ENCODE results near the gene PRDM16.
"Not testable (repeated sequence)": the region's sequence is repeated elsewhere in the genome, so short reads cannot be mapped to it uniquely, and the experiment has no call there.

Gene PRDM16

DNA sequence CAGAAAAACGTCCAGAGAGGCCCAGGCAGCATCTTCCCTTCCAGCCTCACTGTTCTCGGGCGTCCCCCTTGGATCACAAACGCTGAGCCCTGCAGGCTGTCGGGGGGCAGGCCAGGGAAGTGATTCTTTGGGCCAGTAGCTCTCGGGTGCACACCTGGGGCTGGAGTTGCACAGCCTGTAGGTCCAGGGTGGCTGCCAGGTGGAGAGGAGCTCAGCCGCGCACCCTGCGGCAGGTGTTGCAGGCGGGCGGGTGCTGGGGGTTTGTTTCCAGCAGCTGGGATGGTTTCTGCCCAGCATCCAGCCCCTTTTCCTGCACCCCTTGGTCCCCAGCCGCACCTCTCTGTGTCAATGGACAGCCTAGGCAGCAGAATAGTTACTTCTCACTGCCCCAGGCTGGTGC lies 15.7 kb downstream of the PRDM16 start:
- no peak for DNase-seq

- no peak for DNase-seq
These were observed 16.7 kb downstream of the PRDM16 start for GRCh38 chr1:3085721-3086120.

DNA sequence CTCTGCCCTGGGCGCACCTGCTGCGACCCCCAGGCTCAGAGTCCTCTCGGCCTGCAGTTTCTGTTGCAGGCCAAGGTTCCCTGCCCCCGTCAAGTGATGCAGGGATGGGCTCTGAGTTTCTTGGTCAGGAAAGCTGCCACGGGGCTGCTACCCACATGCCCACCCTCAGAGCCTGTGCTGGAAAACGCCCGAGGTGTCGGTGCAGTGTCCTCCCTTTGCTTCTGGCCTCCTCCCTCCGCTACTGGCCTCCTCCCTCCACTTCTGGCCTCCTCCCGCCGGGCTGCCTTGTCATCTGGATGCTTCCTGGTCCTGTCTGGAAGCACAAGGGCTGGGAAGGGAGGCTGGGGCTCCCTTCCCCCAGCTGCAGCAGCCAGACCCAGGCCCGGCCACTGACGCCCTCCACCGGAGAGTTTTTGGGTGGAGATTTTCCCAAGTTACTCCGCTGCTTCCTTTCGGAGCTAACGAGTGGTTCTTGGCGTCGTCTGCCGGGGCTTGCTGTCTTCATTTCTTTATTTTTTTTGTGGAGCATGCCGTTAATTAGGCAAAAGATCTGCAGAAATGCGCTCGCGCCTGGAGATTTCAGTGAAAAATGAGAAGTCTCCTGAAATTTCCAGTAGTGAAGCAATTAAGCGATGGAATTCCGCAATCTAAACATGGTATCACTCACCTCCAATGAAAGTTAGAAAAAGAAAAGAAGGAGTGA lies 17.4 kb downstream of the PRDM16 start:
- no peak for DNase-seq

- DNase-seq: no peak
These were observed 18.0 kb downstream of the PRDM16 start for GRCh38 chr1:3087049-3087448.

DNA sequence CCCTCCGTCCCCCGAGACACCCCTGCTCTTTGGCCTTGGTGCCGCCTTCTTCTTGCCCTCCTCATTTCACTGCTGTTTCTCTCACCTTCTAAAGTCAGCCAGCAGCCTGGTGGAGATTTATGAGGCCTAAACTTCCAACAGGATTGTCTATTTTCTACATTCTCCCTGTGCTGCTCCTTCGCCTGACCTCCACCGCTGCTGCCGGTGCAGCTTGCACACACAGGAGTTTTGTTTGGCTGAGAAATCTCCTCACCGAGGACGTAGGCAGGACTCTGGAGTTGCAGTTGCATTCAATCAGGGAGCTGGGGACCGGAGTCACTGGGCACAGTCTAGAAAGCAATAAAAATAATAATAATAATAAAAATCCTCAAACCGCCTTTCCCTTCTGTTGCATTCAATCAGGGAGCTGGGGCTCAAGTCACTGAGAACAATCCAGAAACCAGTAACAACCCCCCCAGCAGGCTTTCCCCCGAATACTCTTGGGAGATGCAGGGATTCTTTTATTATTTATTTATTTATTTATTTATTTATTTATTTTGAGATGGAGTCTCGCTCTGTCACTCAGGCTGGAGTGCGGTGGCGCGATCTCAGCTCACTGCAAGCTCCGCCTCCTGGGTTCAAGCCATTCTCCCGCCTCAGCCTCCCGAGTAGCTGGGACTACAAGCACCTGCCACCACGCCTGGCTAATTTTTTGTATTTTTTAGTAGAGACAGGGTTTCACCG lies 19.1 kb downstream of the PRDM16 start:
- not testable (repeated sequence) for DNase-seq

GRCh38 chr1:3089490-3089889 lies 20.5 kb downstream of the PRDM16 start:
- DNase-seq: no peak

- DNase-seq: no peak
These were observed 22.3 kb downstream of the PRDM16 start for GRCh38 chr1:3091334-3091733.

DNA sequence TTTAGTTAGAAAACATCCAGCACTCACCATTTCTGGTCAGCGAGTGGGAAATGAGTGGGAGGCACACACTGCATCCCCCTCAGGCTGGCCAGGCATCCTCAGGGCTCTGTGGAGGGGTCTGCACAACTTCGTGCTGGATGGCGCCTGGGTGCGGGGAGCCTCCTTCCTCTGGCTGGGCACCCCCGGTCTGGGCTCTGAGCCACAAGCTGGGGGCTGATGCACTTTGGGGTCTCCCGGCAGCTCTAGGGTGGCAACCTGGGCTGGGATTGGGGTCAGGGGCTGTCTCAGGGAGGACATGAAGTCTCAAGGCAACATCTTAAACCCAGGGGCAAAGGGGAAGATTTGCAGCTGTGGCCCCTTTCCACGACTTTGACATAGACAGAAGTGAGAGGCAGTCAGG lies 23.5 kb downstream of the PRDM16 start:
- DNase-seq: no peak

- DNase-seq: no peak
These were observed 25.1 kb downstream of the PRDM16 start for GRCh38 chr1:3093898-3094626.

- no peak for DNase-seq
These were observed 26.1 kb downstream of the PRDM16 start for GRCh38 chr1:3094863-3095780.

GRCh38 chr1:3096345-3096744 lies 27.3 kb downstream of the PRDM16 start:
- no peak for DNase-seq

- no peak for DNase-seq
These were observed 28.2 kb downstream of the PRDM16 start for GRCh38 chr1:3097231-3097630.

GRCh38 chr1:3097861-3098260 lies 28.9 kb downstream of the PRDM16 start:
- no peak for DNase-seq

DNA sequence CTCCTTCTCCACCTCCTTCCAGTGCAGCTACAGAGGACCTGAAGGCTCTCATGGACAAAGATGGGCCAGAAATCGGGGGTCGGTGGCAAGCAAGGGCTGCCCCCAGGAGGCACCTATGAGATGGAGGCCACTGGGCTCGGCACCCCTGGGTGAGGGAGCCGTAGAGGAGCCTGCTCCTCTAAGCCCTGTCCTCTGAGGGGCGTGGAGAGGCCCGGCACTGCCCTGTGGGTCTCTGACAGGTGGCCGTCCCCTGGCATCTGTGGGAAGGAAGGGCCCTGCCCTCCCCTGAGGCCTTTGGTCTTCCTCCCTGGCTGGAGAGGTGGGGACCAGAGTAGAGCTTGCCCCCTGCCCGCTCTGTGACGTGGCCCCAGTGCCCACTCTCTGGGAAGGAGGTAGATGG lies 30.9 kb downstream of the PRDM16 start:
- no peak for DNase-seq

- DNase-seq: no peak
These were observed 32.3 kb downstream of the PRDM16 start for GRCh38 chr1:3101124-3101939.

- DNase-seq: no peak
These were observed 33.6 kb downstream of the PRDM16 start for GRCh38 chr1:3102641-3103040.

GRCh38 chr1:3103967-3104677 lies 35.1 kb downstream of the PRDM16 start:
- no peak for DNase-seq

- DNase-seq: no peak
These were observed 36.3 kb downstream of the PRDM16 start for GRCh38 chr1:3105167-3105863.

DNA sequence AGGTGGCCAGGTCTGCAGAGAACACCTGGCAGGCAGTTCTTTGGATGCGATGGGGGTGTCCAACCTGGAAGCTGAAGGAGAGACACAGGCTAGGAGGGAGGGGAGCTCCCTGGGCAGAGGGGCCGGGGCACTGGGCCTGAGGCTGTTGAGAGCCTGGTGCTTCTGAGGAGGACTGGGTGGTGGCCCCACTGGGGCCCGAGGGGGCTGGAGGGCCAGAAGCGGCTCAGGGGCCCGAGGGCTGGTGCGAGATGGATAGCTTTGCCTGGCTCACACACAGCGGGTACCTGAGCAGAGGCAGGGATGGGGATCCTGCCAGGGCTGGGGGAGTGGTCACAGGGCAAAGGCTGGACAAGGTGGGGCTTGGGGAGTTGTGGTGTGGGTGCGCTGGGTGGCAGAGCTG lies 37.2 kb downstream of the PRDM16 start:
- DNase-seq: no peak

DNA sequence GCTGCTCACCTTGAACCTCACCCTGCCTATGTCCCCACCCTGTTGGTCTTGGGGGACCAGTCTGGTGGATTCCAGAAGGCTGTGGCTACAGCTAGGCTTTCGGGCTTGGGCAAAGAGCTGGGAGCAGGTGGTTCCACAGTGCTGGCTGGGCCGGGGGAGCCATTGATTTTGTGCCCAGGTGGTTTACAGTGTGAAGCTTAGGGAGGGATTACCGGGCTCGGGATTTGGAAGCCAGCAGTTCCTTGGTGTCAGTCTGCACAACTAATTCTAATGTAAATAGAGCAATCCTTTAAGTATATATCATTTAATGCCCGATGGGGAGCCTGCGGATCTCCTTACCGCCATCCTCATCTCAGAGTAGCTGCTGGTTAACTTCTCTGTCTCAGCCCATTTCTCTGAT lies 38.2 kb downstream of the PRDM16 start:
- DNase-seq: no peak

DNA sequence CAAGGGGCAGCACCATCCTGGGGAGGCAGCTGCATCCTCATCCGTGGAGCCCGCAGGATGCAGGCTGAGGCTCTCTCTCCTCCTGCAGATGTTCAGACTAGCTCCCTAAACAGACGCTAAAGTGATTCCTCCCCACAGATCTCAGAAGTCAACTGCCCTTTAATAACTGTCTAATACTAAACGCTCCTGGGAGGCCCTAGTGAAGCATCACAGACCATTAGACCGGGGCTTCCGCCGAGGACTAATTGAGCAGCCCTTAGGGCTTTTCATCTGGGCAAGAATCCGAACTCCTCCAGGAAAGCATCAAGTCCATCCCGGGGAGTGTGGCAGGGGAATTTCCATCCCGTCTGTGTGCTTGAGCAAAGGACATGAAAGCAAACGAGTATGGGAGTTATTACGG lies 40.4 kb downstream of the PRDM16 start:
- DNase-seq: no peak

Data from NCI-H2107 (cell line).